SK-N-SH (cell line): Measurements from ENCODE around the gene ZBTB37.

Experiments
- CTCF ChIP-seq: fragments of 200-600 bp; sonication (generic); IDR thresholded peaks from 2 replicates; pipeline ENCODE4 v1.6.1; 2017; ENCODE audit warnings: antibody characterized with exemption, mild to moderate bottlenecking, moderate library complexity
- EZH2phosphoT487 ChIP-seq: fragments of 200-600 bp; sonication (generic); IDR thresholded peaks from 2 replicates; pipeline ENCODE4 v1.6.1; 2017; ENCODE audit warnings: low read depth, mixed run types, mild to moderate bottlenecking, antibody characterized with exemption, moderate library complexity, borderline replicate concordance
- FOXM1 ChIP-seq: IDR thresholded peaks from 2 replicates; pipeline ENCODE4 v1.4.0; 2012; ENCODE audit warnings: low read depth, mild to moderate bottlenecking
- IRF3 ChIP-seq: fragments of 150-350 bp; IDR thresholded peaks from 2 replicates; pipeline ENCODE4 v1.6.1; 2016; ENCODE audit warnings: mild to moderate bottlenecking, low read depth, low read length
- MEF2A ChIP-seq: IDR thresholded peaks from 2 replicates; pipeline ENCODE4 v1.4.0; 2012; ENCODE audit warnings: low read depth, borderline replicate concordance
- RCOR1 ChIP-seq: fragments of 150-350 bp; IDR thresholded peaks from 2 replicates; pipeline ENCODE4 v1.6.1; 2017; ENCODE audit warnings: antibody characterized with exemption, low read length
- SIN3A ChIP-seq: IDR thresholded peaks from 2 replicates; pipeline ENCODE4 v1.6.1; 2012; ENCODE audit warnings: low read depth, mild to moderate bottlenecking, low read length, moderate library complexity, borderline replicate concordance
- SMC3 ChIP-seq: IDR thresholded peaks from 2 replicates; pipeline ENCODE4 v1.6.1; 2012; ENCODE audit warnings: low read depth, low read length, improper control_type of control experiment
- YY1 ChIP-seq: IDR thresholded peaks from 2 replicates; pipeline ENCODE4 v1.4.0; 2012; ENCODE audit warnings: low read depth, mild to moderate bottlenecking

GRCh38 chr1:173903827-173904531, 35.8 kb downstream of the ZBTB37 start:
- TF ChIP-seq FOXM1 (no peak), CTCF (no peak), SIN3A (no peak), YY1 (no peak), RCOR1 (no peak), MEF2A (no peak), EZH2phosphoT487 (no peak), SMC3 (no peak), IRF3 (no peak)
